Uterus (tissue), 2 donors: ENCODE results near the gene P3H4.

ENCODE experiments used
- POLR2A ChIP-seq, 2 donors: fragments of 450-650 bp; IDR thresholded peaks; one replicate each; pipeline ENCODE4 v1.6.1; 2016; ENCODE audit warnings: antibody characterized with exemption in 2 of 2, mild to moderate bottlenecking in 1 of 2, moderate library complexity in 1 of 2
- TF ChIP-seq, protein P1 (sequence below), 4 experiments: fragments of 200-600 bp in 2 of 4; fragments of 450-650 bp in 2 of 4; sonication (generic) in 2 of 4; IDR thresholded peaks; one replicate each; pipeline ENCODE4 v1.5.1; 2016 to 2019; ENCODE audit warnings: antibody characterized with exemption in 4 of 4, mild to moderate bottlenecking in 2 of 4, moderate library complexity in 1 of 4

DNA sequence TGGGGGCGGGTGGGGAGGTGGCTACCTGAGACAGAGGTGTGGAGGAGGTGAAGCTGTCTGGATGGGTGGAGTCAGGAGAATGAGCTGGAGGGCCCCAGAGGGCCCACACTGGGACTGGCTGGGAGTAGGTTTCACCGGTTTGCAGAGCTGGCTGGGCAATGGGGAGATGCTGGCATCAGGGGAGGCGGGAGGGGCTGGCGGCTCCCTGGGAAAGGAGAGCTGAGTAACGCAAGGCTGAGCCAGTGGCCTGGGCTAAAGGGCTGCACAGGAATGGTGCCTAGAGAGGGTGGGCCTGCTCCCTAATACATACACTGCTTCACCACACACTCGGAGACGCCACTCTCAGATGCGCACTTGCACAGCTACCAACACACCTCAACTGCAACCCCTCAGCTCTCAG is 12.4 kb downstream of the P3H4 start:
- TF ChIP-seq, protein P1, sequence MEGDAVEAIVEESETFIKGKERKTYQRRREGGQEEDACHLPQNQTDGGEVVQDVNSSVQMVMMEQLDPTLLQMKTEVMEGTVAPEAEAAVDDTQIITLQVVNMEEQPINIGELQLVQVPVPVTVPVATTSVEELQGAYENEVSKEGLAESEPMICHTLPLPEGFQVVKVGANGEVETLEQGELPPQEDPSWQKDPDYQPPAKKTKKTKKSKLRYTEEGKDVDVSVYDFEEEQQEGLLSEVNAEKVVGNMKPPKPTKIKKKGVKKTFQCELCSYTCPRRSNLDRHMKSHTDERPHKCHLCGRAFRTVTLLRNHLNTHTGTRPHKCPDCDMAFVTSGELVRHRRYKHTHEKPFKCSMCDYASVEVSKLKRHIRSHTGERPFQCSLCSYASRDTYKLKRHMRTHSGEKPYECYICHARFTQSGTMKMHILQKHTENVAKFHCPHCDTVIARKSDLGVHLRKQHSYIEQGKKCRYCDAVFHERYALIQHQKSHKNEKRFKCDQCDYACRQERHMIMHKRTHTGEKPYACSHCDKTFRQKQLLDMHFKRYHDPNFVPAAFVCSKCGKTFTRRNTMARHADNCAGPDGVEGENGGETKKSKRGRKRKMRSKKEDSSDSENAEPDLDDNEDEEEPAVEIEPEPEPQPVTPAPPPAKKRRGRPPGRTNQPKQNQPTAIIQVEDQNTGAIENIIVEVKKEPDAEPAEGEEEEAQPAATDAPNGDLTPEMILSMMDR (IDR thresholded peaks at IDR 0.05) = no peak
- no peak for TF ChIP-seq POLR2A (IDR thresholded peaks at IDR 0.05)
